HG03521 (cell line): Measurements from ENCODE around the gene PPCS.
A peak's percentile ranks its signal among the peaks of the same experiment; 100 is the strongest.
"Not testable (repeated sequence)": the region's sequence is repeated elsewhere in the genome, so short reads cannot be mapped to it uniquely, and the experiment has no call there.

Experiments used
- ATAC-seq: cut with Tn5 transposase; IDR thresholded peaks from one replicate; pipeline ENCODE4 v1.9.1; 2021; ENCODE audit warnings: mild to moderate bottlenecking, moderate library complexity; ENCODE audit not compliant: unreplicated experiment

Gene PPCS

GRCh38 chr1:42450061-42450460 is 6.3 kb upstream of the PPCS start:
- no peak for ATAC-seq

GRCh38 chr1:42453386-42453785 is 3.0 kb upstream of the PPCS start:
- no peak for ATAC-seq

GRCh38 chr1:42454403-42454802 is 1.9 kb upstream of the PPCS start:
- ATAC-seq, result no peak

- peak; percentile 47 for ATAC-seq
Measured at GRCh38 chr1:42456754-42457089, 379 bp downstream of the PPCS start.

GRCh38 chr1:42461196-42461595 is 4.9 kb downstream of the PPCS start:
- ATAC-seq, result no peak

GRCh38 chr1:42462828-42463763 is 6.8 kb downstream of the PPCS start, which contains the start of gene CCDC30:
TSS of gene CCDC30 (plus strand) at chr1:42463286. CDS start at chr1:42480552, 17,266 bp downstream.
- peak; percentile 96 for ATAC-seq

- ATAC-seq, result no peak
Measured at GRCh38 chr1:42463921-42464320, 7.6 kb downstream of the PPCS start.

- no peak for ATAC-seq
Measured at GRCh38 chr1:42466030-42466429, 9.7 kb downstream of the PPCS start.

- no peak for ATAC-seq
Measured at GRCh38 chr1:42469727-42470126, 13.4 kb downstream of the PPCS start.

- ATAC-seq, result no peak
Measured at GRCh38 chr1:42476605-42477004, 20.3 kb downstream of the PPCS start.

- ATAC-seq, result not testable (repeated sequence)
Measured at GRCh38 chr1:42477354-42477753, 21.0 kb downstream of the PPCS start.

GRCh38 chr1:42477775-42478174 is 21.4 kb downstream of the PPCS start:
- no peak for ATAC-seq

- ATAC-seq, result no peak
Measured at GRCh38 chr1:42479621-42480020, 23.3 kb downstream of the PPCS start.

GRCh38 chr1:42480921-42481320 is 24.6 kb downstream of the PPCS start:
- no peak for ATAC-seq

GRCh38 chr1:42482635-42483153 is 26.4 kb downstream of the PPCS start:
- ATAC-seq, result no peak

- ATAC-seq, result no peak
Measured at GRCh38 chr1:42484382-42484781, 28.0 kb downstream of the PPCS start.

- ATAC-seq, result no peak
Measured at GRCh38 chr1:42490237-42490636, 33.9 kb downstream of the PPCS start.

- ATAC-seq, result not testable (repeated sequence)
Measured at GRCh38 chr1:42502031-42502430, 45.7 kb downstream of the PPCS start.

- ATAC-seq, result no peak
Measured at GRCh38 chr1:42504535-42505128, 48.3 kb downstream of the PPCS start.

- ATAC-seq, result no peak
Measured at GRCh38 chr1:42506576-42506975, 50.2 kb downstream of the PPCS start.
